Panc1 (cell line): ENCODE results near the gene MAEA. TPM values are rescaled to one million over a fixed set of nuclear protein-coding genes. Genes with fewer than 3 reads are reported as not detected.

Source experiments
- ATAC-seq: fragments of 200-7000 bp; cut with Tn5 transposase; 2 replicates; pipeline ENCODE4 v1.9.1; 2020; ENCODE audit warnings: mild to moderate bottlenecking, moderate library complexity
- BruUV-seq: library from RNA; stranded (reverse); fragments of 400-500 nt; replicated peaks from 2 replicates; lab custom pipeline; 2021; lab: Mats Ljungman, UMichigan
- CTCF ChIA-PET: fragments of 300-600 bp; sonication (Branson Sonifier 250); formaldehyde crosslinking; loops from one replicate; lab custom pipeline; 2022; ENCODE audit warnings: antibody characterized with exemption; lab: Charles Lee
- POLR2A ChIA-PET: fragments of 300-600 bp; sonication (Branson Sonifier 250); formaldehyde crosslinking; loops from one replicate; lab custom pipeline; 2022; ENCODE audit warnings: antibody characterized with exemption; lab: Charles Lee
- DNase-seq: peaks from one replicate; pipeline ENCODE4 v3.0.0-alpha.2; 2010; ENCODE audit warnings: low read depth, low spot score
- H3K27ac ChIP-seq: 2 replicates; pipeline ENCODE4 v1.5.1; 2011; ENCODE audit warnings: mild to moderate bottlenecking, low read length, inconsistent platforms
- H3K27me3 ChIP-seq: fragments of 200-500 bp; sonication (Bioruptor generic); 2 replicates; pipeline ENCODE4 v1.6.0; 2014; ENCODE audit warnings: low read length, inconsistent platforms; ENCODE audit not compliant: control insufficient read depth, insufficient read depth
- H3K36me3 ChIP-seq: fragments of 200-500 bp; sonication (Bioruptor generic); 2 replicates; pipeline ENCODE4 v1.5.1; 2014; ENCODE audit warnings: inconsistent platforms, mild to moderate bottlenecking, low read length, moderate library complexity; ENCODE audit not compliant: control insufficient read depth, insufficient read depth
- H3K4me1 ChIP-seq: 2 replicates; pipeline ENCODE4 v1.5.1; 2011; ENCODE audit warnings: inconsistent platforms, mild to moderate bottlenecking, low read length, moderate library complexity; ENCODE audit not compliant: control insufficient read depth, insufficient read depth
- H3K4me3 ChIP-seq, 2 experiments: 2 replicates each; pipeline ENCODE4 v1.5.1; 2011 to 2012; ENCODE audit warnings: low read depth in 2 of 2, low read length in 2 of 2, mild to moderate bottlenecking in 2 of 2, inconsistent platforms in 1 of 2, moderate library complexity in 1 of 2
- H3K9me3 ChIP-seq: fragments of 200-500 bp; sonication (Bioruptor generic); 2 replicates; pipeline ENCODE4 v1.5.1; 2014; ENCODE audit warnings: low read depth, mild to moderate bottlenecking, inconsistent platforms, low read length, moderate library complexity; ENCODE audit not compliant: control insufficient read depth, insufficient read depth
- CTCF ChIP-seq: fragments of 450-650 bp; IDR thresholded peaks from 2 replicates; pipeline ENCODE4 v1.5.1; 2017; ENCODE audit warnings: mild to moderate bottlenecking
- POLR2AphosphoS5 ChIP-seq: IDR thresholded peaks from 2 replicates; pipeline ENCODE4 v1.6.1; 2012; ENCODE audit warnings: mild to moderate bottlenecking, low read depth, low read length, moderate library complexity
- REST ChIP-seq, 2 experiments: IDR thresholded peaks; 2 replicates each; pipeline ENCODE4 v1.6.1; 2011 to 2012; ENCODE audit warnings: low read depth in 2 of 2, control low read depth in 1 of 2, low read length in 1 of 2, mild to moderate bottlenecking in 1 of 2, moderate library complexity in 1 of 2; ENCODE audit not compliant: insufficient read depth in 1 of 2
- SIN3A ChIP-seq: IDR thresholded peaks from 2 replicates; pipeline ENCODE4 v1.6.1; 2012; ENCODE audit warnings: low read depth, mild to moderate bottlenecking, low read length, moderate library complexity, borderline replicate concordance; ENCODE audit not compliant: insufficient read depth
- TCF7L2 ChIP-seq: IDR thresholded peaks from 2 replicates; pipeline ENCODE4 v1.6.1; 2011; ENCODE audit warnings: mild to moderate bottlenecking, low read depth, low read length, inconsistent platforms
- in situ Hi-C: cut with HindIII; loops from 2 replicates; pipeline ENCODE4 v1.10.0; 2016; ENCODE audit warnings: low sequenced_read_pairs, low pct_unique_long_range_greater_than_20kb
- intact Hi-C: fragments of 100-400 bp; cut with micrococcal nuclease; formaldehyde crosslinking; loops from one replicate; pipeline ENCODE4 v1.10.0; 2022; ENCODE audit not compliant: unreplicated experiment
- total RNA-seq: library from RNA; stranded (reverse); gene quantifications from one replicate; pipeline ENCODE4 v1.2.1, GENCODE V29; 2021; ENCODE audit not compliant: unreplicated experiment

The MAEA gene
- total RNA-seq, 1 experiment from 2014 or later: 62.3 TPM

GRCh38 chr4:1367936-1368289 is 78.2 kb downstream of the MAEA start:
- Histone ChIP-seq H3K4me1 (no peaks in the 10 kb centered on the region), H3K4me3 (no peak overlapping the region), H3K27me3 (no peaks in the 10 kb centered on the region), H3K27ac (no peak overlapping the region), H3K9me3 (no peaks in the 10 kb centered on the region), H3K36me3 (no peaks in the 10 kb centered on the region)
- in situ Hi-C loops (no loop called here), intact Hi-C loops (no loop called here)
- DNase-seq: no peak
- ChIA-PET CTCF (no interaction called here), POLR2A (no interaction called here)
- TF ChIP-seq POLR2AphosphoS5 (no peak), REST (IDR thresholded peaks at IDR 0.05; ENCODE audit: insufficient read depth in 1 of 2, low read depth in 2 of 2, low read length in 1 of 2) (no peak), SIN3A (no peak), CTCF (no peak), TCF7L2 (no peak)
- no peak for ATAC-seq
- no TSS peak for BruUV-seq

DNA sequence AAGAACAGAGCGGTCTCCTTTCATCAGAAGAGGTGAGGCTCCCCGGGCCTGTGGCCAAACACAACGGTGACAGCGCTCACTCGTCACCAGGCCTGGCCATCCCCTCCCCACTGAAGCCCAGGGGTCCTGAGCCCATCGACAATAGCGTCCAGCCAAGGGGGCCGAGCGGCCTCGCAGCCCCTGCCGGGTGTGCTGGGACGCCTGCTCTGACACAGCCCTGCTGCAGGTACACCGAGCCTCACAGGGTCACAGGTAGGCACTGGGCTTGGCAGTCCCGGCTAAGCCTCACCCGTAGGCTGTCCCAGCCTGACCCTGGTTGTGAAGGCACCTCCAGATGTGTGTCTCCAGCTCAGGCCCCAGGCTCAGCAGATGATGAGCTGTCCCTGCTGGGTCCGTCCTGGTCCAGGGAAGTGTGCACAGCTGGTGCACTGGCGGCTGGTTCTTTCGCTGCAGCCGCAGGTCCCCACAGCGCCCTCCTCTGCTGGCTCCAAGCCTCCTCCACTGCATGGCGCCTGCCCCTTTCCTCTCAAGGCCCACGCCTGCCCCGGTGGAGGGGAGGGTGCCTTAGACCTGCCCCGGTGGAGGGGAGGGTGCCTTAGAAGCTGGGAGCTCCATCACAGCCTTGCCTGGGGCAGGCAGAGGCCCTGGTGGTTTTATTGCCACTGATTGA is 78.9 kb downstream of the MAEA start:
- no peaks in the 10 kb centered on the region for H3K36me3 ChIP-seq
- POLR2A ChIA-PET: no interaction called here
- no peaks in the 10 kb centered on the region for H3K27me3 ChIP-seq
- no peak for ATAC-seq
- H3K27ac ChIP-seq: no peak overlapping the region
- no peaks in the 10 kb centered on the region for H3K9me3 ChIP-seq
- H3K4me1 ChIP-seq: no peaks in the 10 kb centered on the region
- intact Hi-C loops (no loop called here), in situ Hi-C loops (no loop called here)
- no peak for TF ChIP-seq POLR2AphosphoS5
- no peak for TF ChIP-seq SIN3A
- TF ChIP-seq CTCF: no peak
- TF ChIP-seq TCF7L2: no peak
- TF ChIP-seq REST (IDR thresholded peaks at IDR 0.05; ENCODE audit: insufficient read depth in 1 of 2, low read depth in 2 of 2, low read length in 1 of 2): no peak
- H3K4me3 ChIP-seq: no peak overlapping the region
- DNase-seq: no peak
- BruUV-seq: no TSS peak
- CTCF ChIA-PET: no interaction called here
